Amniotic stem cell (primary cell): ENCODE data around the gene APH1B.
"Not testable (repeated sequence)": the region's sequence is repeated elsewhere in the genome, so short reads cannot be mapped to it uniquely, and the experiment has no call there.

Source experiments
- DNase-seq: peaks from one replicate; lab custom pipeline; 2025; lab: John Stamatoyannopoulos, UW

Gene APH1B

GRCh38 chr15:63277038-63277892 is at the start of gene APH1B:
APH1B (plus strand) TSS chr15:63277605; CDS start chr15:63277624, 19 bp downstream.
- DNase-seq, result peak; percentile 43

GRCh38 chr15:63227689-63228088 is 49.7 kb upstream of the APH1B start:
- no peak for DNase-seq

DNA sequence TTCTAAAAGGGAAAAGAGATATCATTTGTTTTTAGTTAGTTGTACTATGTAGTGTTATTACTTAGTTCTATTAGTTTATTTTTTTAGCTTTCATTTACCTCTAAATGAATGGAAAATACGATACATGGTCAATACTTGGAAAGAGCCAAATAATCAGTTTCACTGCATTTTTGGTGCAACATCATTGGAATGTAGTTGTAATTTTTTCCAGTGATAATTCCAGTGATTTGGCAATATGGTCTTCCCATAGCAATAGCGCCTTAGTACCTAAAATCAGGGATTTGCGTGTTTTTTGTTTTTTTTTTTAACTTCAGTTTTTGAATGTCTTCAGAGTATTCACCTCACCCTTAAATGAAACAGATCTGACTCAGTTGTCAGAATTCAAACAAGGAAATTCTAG is 46.2 kb upstream of the APH1B start:
- DNase-seq, result no peak

- no peak for DNase-seq
Observed at GRCh38 chr15:63231706-63232105, 45.7 kb upstream of the APH1B start.

- DNase-seq, result no peak
Observed at GRCh38 chr15:63232405-63232804, 45.0 kb upstream of the APH1B start.

DNA sequence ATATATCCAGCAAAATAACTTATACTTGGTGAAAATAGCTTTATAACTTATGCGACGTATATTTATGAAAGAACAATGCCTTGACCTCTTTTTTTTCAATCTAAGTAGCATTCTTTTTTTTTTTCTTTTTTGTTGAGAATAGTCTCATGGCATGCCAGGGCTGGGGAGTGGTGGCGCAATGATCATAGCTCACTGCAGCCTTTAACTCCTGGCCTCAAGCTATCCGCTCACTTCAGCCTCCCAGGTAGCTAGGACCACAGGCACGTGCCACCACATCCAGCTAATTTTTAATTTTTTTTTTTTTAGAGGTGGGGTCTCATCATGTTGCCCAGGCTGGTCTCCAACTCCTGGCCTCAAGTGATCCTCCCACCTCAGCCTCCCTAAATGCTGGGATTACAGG is 44.5 kb upstream of the APH1B start:
- no peak for DNase-seq

DNA sequence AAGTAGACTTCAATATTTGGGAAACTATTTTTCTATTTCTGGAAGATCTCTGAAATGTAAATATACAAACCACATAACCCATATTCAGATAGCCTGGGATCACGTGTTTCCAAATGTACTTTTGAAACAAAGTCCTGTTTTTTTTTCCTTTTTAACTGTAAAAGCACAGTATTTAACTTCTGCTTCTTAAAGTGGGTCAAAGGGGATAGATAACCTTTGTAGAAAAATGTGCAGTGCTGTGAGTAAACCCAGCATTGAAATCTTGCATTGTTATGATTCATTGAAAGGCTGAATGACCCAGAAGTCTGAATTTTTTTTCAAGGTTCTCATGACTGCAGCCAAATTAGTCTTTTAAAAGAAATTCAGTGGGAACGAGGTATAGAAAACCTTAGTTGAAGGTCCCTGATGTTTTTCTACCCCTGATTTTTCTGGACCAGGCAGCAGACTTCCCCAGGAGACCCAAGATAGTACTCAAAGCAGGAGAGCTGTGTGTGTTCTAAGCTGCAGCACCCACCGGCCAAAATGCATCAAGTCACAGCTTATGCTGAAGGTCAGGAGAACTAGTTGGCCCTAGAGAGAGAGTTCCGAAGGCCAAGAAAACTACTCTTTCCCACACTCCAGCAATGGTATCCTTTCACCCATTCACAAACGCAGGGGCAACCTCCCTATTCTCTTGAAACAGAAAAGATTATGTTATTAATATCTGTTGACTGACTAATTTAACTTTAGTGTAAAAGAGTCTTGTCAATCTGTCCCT is 43.6 kb upstream of the APH1B start:
- no peak for DNase-seq

- DNase-seq, result no peak
Observed at GRCh38 chr15:63234451-63234870, 42.9 kb upstream of the APH1B start.

DNA sequence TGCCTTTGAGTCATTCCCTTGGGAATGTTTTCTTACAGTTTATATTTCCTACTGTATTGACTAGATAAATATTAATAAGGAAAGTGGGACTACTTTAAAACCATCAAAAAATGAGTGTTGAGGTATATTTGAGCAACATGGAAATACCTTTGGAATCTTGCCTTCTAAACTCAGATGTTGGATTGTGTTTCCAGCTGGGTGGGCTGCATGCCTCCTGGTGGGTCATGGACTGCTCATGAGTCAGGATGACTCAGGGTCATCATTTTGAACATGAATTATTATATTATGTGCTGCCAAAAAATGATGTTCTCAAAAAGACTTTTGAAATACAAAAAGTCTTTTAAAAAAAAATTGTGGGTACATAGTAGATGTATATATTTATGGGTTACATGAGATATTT is 41.1 kb upstream of the APH1B start:
- DNase-seq, result no peak

- DNase-seq, result not testable (repeated sequence)
Observed at GRCh38 chr15:63237086-63237485, 40.3 kb upstream of the APH1B start.

DNA sequence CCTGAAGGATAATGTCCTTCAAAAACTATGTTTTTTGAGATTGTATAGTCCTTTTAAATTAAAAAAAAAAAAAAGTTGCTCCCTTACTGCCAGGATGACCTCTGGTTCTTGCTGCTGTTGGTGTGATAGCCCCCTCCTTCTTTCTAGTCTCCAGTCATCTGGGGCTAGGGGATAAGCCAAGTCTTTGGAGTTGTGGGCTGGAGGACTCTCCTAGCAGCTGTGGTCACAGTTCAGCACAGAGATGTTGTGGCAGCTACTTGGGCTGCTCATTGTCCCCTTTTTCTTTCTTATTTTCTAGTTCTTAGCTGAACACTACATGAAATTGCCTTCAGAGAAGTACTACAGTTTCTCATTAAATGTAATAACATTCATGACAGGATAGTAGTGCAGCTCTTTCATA is 39.2 kb upstream of the APH1B start:
- no peak for DNase-seq

- no peak for DNase-seq
Observed at GRCh38 chr15:63238796-63239195, 38.6 kb upstream of the APH1B start.

GRCh38 chr15:63240109-63240508 is 37.3 kb upstream of the APH1B start:
- no peak for DNase-seq

DNA sequence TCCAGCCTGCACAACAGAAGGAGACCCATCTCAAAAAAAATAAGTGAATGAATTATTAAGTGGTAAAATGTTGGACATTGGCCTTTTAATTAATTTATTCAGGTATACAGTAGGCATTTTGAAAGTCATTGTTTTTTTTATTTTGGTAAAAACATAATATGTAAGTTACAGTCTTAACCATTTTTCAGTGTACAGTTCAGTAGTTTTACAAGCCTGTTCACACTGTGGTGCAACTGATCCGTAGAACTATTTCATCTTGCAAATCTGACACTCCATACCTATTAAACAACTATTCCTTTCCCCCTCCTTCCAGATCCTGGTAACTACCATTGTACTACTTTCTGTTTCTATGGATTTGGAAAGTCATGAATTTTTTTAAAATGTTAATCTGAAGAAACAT is 36.1 kb upstream of the APH1B start:
- no peak for DNase-seq

DNA sequence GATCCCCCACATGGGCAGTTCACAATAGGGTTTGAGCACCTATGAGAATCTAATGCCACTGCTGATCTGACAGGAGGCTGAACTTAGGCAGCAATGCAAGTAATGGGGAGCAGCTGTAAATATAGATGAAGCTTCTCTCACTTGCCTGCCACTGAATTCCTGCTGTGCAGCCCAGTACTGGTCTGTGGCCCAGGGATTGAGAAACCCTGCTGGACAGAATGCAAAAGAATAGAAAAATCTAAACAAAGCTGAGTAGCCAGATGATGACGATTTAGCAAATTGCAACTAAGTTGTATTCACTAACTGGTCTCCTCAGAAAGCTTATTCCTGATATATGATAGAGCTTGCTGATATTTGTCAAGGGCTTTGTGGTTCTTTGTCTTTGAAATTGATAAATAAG is 34.3 kb upstream of the APH1B start:
- DNase-seq, result no peak

GRCh38 chr15:63243776-63244175 is 33.6 kb upstream of the APH1B start:
- DNase-seq, result no peak

- no peak for DNase-seq
Observed at GRCh38 chr15:63244399-63244798, 33.0 kb upstream of the APH1B start.

GRCh38 chr15:63244976-63245645 is 32.3 kb upstream of the APH1B start:
- no peak for DNase-seq

DNA sequence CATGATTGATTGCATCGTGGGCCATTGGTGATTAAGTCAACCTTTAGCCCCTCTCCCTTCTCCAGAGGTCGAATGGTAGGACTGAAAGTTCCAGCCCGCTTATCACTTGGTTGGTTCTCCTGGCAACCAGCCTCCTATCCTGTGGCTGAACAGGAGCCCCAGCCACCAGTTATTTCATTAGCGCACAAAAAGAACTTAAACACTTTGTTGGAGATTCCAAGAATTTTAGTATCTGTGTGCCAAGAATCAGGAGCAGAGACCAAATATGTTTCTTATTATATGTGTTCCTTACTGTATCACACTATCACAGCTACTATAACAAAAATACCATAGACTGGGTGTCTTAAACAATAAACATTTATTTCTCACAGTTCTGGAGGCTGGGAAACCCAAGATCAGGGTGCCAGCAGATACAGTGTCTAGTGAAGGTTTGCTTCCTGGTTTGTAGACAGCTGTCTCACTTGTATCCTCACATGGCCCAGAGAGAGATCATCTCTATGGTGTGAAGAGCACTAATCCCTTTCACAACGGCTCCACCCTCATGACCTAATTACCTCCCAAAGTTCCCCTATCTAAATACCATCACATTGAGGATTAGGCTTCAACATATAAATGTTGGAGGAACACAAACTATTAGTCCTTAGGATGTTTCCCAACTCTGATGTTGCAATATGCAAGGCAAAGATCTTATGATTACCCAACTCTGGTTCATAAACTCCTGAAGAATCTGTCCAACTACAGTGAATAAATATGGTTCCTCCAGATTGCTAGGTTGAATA is 30.5 kb upstream of the APH1B start:
- no peak for DNase-seq

GRCh38 chr15:63250312-63250965 is 27.0 kb upstream of the APH1B start:
- DNase-seq, result peak; percentile 69

GRCh38 chr15:63251701-63252100 is 25.7 kb upstream of the APH1B start:
- no peak for DNase-seq
